ENCODE data around the gene ARID3B.
"Not testable (repeated sequence)": the region's sequence is repeated elsewhere in the genome, so short reads cannot be mapped to it uniquely, and the experiment has no call there.

ARID3B gene

GRCh38 chr15:74624020-74624602 is 83.1 kb downstream of the ARID3B start:
- no peak for DNase-seq

DNA sequence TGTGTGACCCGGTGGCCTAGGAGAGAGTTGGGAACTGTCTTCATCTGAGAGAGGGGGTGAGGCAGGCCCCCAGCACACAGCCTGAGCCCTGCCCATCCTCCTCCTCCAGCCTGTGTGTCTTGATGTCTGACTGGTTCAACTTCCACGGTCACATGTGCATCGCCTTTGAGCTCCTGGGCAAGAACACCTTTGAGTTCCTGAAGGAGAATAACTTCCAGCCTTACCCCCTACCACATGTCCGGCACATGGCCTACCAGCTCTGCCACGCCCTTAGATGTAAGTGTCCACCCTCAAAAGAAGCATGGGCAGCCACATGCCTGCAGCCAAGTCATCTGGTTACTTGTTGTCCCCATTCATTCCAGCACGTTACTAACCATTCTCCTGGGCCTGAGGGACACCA is 84.7 kb downstream of the ARID3B start:
- no peak for DNase-seq

DNA sequence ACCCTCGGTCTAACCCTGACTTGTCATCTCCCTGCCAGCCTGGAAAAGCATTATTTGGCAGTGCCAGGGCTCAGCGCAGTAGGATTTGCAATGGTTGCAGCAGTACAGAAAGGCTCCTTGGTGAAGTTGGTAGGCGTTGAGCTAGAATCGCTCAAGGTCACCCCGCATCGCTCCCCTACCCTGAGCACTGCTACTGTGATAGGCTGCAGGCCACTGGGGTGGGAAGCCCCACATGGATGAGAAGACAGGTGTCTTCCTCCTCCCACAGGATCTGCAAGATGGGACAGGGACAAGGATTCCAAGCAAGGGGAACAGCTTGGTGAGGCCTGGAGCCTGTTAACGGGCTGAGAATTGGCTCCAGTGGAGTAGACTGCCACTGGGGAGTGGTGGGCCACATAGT is 85.3 kb downstream of the ARID3B start:
- no peak for DNase-seq

DNA sequence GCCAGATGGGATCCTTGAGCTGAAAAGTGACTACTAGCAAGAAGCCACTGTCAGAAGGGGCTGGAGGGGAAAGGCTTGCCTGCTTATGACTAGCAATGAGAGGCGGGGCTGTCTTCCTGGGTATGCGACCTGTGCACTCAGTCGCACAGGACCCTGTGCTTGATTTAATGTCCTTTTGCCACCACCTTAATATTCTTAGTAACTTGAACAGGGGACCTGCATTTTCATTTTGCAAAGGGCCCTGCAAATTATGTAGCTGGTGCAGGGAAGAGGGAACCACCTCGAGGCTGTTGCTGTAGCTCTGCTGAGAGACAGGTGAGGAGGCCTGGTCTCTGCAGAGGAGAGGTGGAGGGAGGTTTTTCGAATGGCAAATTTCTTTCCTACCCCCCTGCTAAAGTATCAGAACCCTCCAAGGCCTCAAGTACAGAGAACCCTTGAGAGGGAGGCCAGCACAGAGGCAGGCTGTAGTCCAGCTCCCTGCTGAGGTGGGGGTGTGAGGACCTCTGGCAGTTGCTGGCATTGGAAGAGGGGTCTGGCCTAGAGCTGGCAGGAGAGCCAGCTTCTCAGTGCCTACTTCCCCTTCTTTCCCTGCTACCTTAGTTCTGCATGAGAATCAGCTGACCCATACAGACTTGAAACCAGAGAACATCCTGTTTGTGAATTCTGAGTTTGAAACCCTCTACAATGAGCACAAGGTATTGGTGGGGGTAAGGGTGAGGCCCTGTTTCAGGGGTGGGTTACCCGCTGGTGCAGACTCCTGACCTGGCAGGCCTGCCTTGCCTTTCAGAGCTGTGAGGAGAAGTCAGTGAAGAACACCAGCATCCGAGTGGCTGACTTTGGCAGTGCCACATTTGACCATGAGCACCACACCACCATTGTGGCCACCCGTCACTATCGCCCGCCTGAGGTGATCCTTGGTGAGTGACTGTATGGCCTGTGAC is 86.0 kb downstream of the ARID3B start:
- no peak for DNase-seq

DNA sequence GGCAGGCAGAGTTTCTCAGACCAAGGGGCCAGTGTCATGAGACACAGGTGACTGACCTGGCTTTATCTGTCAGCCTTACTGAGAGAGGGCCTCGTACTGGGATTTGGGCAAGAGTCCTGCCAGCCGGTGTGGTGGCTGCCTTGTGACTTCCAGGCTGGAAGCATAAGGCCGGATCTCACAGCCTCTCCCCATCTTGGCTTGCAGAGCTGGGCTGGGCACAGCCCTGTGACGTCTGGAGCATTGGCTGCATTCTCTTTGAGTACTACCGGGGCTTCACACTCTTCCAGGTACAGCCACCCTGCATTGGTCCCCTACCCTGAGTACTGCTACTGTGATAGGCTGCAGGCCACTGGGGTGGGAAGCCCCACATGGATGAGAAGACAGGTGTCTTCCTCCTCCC is 86.7 kb downstream of the ARID3B start:
- no peak for DNase-seq

- no peak for DNase-seq
Measured at GRCh38 chr15:74628199-74628598, 87.2 kb downstream of the ARID3B start.

DNA sequence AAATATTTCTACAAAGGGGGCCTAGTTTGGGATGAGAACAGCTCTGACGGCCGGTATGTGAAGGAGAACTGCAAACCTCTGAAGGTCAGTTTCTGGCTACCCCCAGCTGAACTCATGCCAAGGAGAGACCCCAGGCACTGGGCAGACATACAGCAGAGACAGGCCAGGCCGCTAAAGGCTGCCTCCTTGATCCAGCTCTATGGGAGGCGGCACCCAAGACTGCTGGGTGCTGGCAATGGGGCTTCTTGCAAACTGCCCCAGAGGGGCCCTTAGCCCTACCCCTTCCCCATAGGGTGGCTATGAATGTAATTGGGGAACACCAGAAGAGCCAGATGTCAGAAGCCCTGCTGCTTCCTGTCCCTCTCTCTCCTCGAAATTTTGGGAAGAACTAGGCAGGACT is 87.9 kb downstream of the ARID3B start:
- DNase-seq, result no peak

- not testable (repeated sequence) for DNase-seq
Measured at GRCh38 chr15:74629696-74630095, 88.7 kb downstream of the ARID3B start.

- DNase-seq, result no peak
Measured at GRCh38 chr15:74630284-74631086, 89.5 kb downstream of the ARID3B start.

- DNase-seq, result no peak
Measured at GRCh38 chr15:74631087-74631385, 90.0 kb downstream of the ARID3B start.

DNA sequence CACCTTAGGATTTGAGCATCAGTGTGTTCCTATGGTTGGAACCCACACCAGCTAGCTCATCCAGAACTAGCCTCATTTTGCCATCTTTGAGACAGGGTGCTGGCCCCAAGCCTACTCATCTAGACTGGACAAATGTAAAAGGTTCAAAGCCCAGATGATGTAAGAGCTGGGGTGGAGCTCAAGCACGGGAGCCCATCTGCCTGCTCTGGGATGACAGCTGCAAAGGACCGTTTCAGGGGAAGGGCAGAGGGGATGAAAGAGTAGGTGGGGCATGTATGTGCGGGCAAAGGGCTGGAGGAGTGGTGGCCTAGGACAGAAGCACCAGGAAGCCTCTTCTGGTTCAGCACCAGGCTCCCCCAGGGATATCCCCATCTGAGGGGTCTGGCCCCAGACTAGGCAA is 90.4 kb downstream of the ARID3B start:
- no peak for DNase-seq

DNA sequence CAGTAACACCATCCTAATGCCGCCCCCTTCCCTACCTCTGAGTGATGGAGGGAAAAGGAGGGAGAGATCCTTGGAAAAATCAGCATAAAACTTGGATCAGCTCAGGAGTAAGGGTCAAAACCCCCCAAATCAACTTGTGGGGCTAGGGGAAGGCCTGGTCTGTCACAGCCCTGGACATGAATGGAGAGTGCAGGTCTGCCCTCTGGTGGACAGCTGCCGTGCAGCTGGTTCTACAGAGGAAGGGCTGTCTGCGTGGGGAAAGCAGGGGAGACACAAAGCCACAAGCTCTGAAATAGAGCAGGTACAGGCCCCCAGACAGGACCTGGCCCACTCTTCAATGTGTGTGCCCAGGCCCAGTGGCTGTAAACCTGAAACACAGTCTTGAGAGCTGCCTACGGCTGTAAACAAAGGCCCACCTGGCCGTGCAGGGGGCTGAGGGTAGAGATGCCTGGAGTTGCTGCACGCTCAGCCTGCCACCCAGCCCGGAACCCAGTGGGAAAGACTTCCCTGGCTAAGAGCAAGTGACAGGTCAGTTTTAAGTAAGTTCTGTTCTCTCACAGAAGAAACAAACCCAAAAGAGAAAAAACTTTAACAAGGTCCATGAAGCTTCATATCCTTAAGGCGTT is 91.0 kb downstream of the ARID3B start:
- DNase-seq, result no peak

DNA sequence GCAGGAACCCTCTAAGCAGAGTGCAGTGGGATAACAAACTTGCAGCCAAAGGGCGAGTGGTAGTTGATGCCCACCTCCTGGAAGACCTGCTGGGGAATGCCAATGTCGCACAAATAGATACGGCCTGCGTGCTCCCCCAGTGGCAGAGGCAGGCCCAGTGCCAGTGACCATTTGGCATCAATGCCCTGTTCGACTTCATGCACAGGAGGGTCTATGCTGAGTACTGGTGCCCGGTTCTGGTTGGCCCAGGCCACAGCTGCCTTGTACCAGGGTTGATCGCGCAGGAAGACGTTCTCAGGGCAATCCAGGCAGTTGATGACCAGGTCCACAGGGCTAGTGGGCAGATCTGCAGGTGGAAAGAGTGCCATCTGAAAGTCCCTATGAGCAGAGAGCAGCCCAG is 91.6 kb downstream of the ARID3B start:
- DNase-seq, result no peak

GRCh38 chr15:74633781-74634180 is 92.8 kb downstream of the ARID3B start:
- DNase-seq, result no peak

DNA sequence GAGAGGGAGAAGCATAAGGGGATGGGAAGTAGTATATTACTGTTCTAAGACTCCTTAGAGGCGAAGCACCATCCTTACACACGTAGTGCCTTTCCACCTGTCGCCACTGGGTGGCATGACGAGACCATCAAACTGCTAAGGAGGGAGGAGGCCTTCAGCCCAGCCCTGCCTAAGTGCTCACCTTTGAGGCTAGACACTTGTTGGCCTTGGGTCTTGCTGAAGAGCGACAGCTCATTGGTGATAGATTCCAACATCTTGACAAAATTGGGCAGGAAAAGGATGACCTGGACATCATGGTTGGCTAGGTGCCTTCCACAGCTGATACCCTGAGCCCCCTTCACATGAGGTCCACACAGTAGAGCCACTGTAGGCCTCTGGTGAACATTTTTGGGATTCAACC is 94.2 kb downstream of the ARID3B start:
- no peak for DNase-seq

GRCh38 chr15:74636984-74637383 is 96.0 kb downstream of the ARID3B start:
- no peak for DNase-seq

DNA sequence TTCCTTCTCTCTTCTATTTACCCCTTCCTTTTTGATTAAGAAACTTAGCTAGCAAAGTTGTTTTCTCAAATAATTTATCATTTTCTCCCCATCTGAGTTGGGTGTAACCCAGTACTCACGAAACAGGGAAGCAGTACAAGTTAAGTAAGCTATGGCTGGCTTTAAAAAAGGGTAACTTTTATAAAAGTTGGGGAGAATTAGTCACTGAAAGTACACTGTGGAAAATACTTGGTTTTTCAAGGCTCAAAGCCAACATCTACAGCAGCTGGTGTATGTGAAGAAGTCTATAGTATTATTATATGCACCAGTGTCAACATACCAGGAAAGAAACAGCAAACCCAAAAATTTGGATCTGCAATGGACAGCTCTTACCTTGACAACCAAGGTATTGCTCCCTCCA is 100.1 kb downstream of the ARID3B start:
- no peak for DNase-seq

GRCh38 chr15:74642348-74642733 is 101.3 kb downstream of the ARID3B start:
- DNase-seq, result no peak

- DNase-seq, result no peak
Measured at GRCh38 chr15:74642734-74643664, 102.0 kb downstream of the ARID3B start.

DNA sequence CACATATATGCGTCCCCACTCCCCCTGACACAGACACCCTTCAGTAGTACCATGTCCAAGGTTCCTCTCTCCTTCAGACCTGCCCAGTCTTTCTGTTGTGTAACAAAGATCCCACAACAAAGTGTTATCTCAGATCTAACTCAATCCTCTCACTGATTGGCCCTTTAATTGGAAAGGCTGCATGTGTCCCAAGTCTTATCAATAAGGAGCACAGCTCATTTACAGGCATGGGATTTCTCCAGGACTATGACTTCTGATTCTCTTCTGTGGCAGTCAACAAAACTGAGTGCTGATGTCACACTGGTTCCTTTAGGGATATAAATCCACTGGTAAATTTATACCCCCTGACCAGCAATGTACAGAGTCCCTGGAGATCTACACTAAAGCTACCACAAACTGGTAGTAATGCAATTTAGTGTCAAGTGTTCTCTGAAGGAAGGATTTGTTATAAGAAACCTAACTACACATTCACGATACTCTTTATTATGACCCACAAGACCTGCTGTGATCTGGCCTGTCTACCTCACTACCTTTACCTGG is 102.7 kb downstream of the ARID3B start:
- DNase-seq, result no peak

- DNase-seq, result no peak
Measured at GRCh38 chr15:74646480-74646879, 105.5 kb downstream of the ARID3B start.

All from GF-D8 (cell line).